Activated CD4-positive, alpha-beta memory T cell treated with anti-CD3 and anti-CD28 coated beads for 36 hours (primary cell): ENCODE data around the gene B4GALT2. TPM values are rescaled to one million over a fixed set of nuclear protein-coding genes. Genes with fewer than 3 reads are reported as not detected.

Experiments used
- CTCF ChIA-PET: fragments of 350-600 bp; sonication (Branson Sonifier 250); formaldehyde crosslinking; loops from one replicate; lab custom pipeline; 2021; ENCODE audit warnings: antibody characterized with exemption, inconsistent platforms; lab: Charles Lee
- POLR2A ChIA-PET: fragments of 350-600 bp; sonication (Branson Sonifier 250); formaldehyde crosslinking; loops from one replicate; lab custom pipeline; 2021; ENCODE audit warnings: antibody characterized with exemption; lab: Charles Lee
- DNase-seq: peaks from one replicate; pipeline ENCODE4 v3.0.0-alpha.2; 2020
- H3K27ac Mint-ChIP-seq: one replicate; pipeline ENCODE4 v1.8.0; 2021; ENCODE audit warnings: mixed read lengths
- H3K27me3 Mint-ChIP-seq: one replicate; pipeline ENCODE4 v1.8.0; 2021; ENCODE audit warnings: mixed read lengths
- H3K36me3 Mint-ChIP-seq: one replicate; pipeline ENCODE4 v1.8.0; 2021; ENCODE audit warnings: mixed read lengths
- H3K4me1 Mint-ChIP-seq: one replicate; pipeline ENCODE4 v1.8.0; 2021; ENCODE audit warnings: low read depth, mixed read lengths
- H3K4me3 Mint-ChIP-seq: one replicate; pipeline ENCODE4 v1.8.0; 2021; ENCODE audit warnings: mild to moderate bottlenecking, mixed read lengths
- H3K9me3 Mint-ChIP-seq: one replicate; pipeline ENCODE4 v1.8.0; 2021; ENCODE audit warnings: mixed read lengths
- intact Hi-C: fragments of 100-400 bp; cut with micrococcal nuclease; formaldehyde crosslinking; loops from one replicate; pipeline ENCODE4 v1.15.1; 2023
- total RNA-seq, 2 experiments: library from RNA; stranded (reverse); gene quantifications; one replicate each; pipeline ENCODE4 v1.2.3, GENCODE V29; 2021

B4GALT2 gene
- total RNA-seq, 2 experiments from 2014 or later: 26.1 TPM

DNA sequence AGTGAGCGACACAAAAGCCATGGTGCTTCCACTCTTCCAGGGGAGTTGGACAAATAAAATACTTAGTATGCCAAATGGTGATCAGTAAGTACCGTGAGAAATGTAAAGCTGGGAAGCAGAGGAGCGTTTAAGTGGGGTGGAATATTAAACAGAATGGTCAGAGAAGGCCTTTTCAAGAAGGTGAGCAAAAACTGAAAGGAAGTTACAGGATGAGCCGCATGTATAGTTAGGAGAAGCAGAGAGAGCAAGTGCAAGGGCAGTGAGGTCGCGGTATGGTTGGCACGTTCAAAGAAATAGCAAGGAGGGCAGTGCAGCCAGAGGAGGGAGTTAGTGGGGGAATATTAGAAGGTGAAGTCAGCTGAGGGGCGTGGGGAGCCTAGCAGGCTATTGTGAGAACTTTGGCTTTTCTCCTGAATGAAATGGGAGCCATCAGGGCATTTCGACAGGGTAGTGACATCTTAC lies 5.0 kb upstream of the B4GALT2 start:
- peaks cover 31% of the 10 kb centered on the region for H3K36me3 Mint-ChIP-seq
- peak overlapping the region; percentile 83 for H3K4me3 Mint-ChIP-seq
- peaks cover 63% of the 10 kb centered on the region for H3K4me1 Mint-ChIP-seq
- DNase-seq: no peak
- ChIA-PET CTCF (interaction anchor here (2.1 to 2.7 kb wide), 2 partner anchors 39 to 210 kb away, joined by 11 to 15 read pairs; no protein-coding TSS in a partner anchor), POLR2A (interaction anchor here (0.9 to 2.4 kb wide), 3 partner anchors 17 to 27 kb away, joined by 3 to 7 read pairs (median 7); partner anchors contain the start of gene IPO13)
- H3K9me3 Mint-ChIP-seq: no peaks in the 10 kb centered on the region
- H3K27me3 Mint-ChIP-seq: no peaks in the 10 kb centered on the region
- peak overlapping the region; percentile 89 for H3K27ac Mint-ChIP-seq
- intact Hi-C loops: loop anchor here (1.0 to 5.0 kb wide), 2 partner anchors 28 to 238 kb away; partner anchors contain the start of genes DMAP1 and IPO13

GRCh38 chr1:43974443-43975248 lies 4.4 kb upstream of the B4GALT2 start, which contains the start of gene ATP6V0B:
Gene ATP6V0B, plus strand, starts transcription at chr1:43974960. Its CDS starts 81 bp downstream, at chr1:43975041.
- Mint-ChIP-seq H3K4me3 (peak within 1 kb of the TSS; percentile 83), H3K27ac (peak within 1 kb of the TSS; percentile 89), H3K4me1 (peaks cover 57% of the 10 kb centered on the region), H3K27me3 (no peaks in the 10 kb centered on the region), H3K36me3 (peaks cover 31% of the 10 kb centered on the region), H3K9me3 (no peaks in the 10 kb centered on the region)
- intact Hi-C loops: loop anchor here (1.0 to 5.0 kb wide), 2 partner anchors 28 to 238 kb away; partner anchors contain the start of genes DMAP1 and IPO13
- DNase-seq: peak; percentile 98
- ChIA-PET POLR2A (interaction anchor here (0.6 to 2.4 kb wide), 6 partner anchors 14 to 756 kb away, joined by 3 to 7 read pairs (median 5); partner anchors contain the start of genes IPO13 and RNU5D-1), CTCF (interaction anchor here (0.8 to 2.7 kb wide), 5 partner anchors 10 to 211 kb away, joined by 3 to 15 read pairs (median 3); no protein-coding TSS in a partner anchor)

DNA sequence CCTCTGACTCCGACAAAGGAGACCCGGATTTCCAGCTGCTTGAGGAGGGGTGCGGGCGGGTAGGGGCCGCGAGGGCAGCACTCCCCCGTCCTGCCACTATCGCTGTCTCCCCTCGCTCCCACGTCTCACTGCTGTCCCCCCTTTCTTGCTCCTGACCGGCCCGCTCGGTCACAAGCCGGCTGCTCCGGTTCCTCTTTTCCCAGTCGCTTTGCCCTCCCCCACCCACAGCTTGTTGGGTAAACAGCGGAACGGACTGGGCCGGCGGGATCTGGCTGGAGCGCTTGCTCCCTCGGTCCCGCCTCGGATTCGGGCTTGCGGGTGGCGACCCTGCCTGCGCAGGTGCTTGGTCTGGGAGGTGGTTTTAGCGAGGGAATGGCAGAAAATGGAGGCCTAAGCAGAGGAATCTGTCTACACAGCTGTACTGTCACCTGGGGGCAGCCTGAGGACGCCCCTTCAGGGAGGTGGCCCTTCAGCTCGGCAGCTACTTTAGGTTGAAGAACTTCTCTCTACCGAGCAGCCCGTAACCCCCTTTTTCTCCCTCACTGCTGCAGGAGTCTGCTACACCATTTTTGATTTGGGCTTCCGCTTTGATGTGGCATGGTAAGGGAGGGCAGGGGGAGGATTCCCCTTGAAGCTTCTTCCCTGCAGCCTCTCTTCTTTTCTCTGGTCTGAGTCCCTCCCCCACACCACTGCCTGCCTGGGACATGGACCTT lies 3.6 kb upstream of the B4GALT2 start:
- peak; percentile 50 for DNase-seq
- Mint-ChIP-seq H3K4me3 (peak overlapping the region; percentile 83), H3K9me3 (no peaks in the 10 kb centered on the region), H3K27ac (peak overlapping the region; percentile 78), H3K27me3 (no peaks in the 10 kb centered on the region), H3K4me1 (peaks cover 61% of the 10 kb centered on the region), H3K36me3 (peaks cover 31% of the 10 kb centered on the region)
- POLR2A ChIA-PET: interaction anchor here (0.6 to 2.4 kb wide), 7 partner anchors 13 to 756 kb away, joined by 3 to 7 read pairs (median 4); partner anchors contain the start of genes IPO13, RNU5D-1 and SLC6A9
- intact Hi-C loops: no loop called here
- CTCF ChIA-PET: interaction anchor here (0.6 to 2.7 kb wide), 8 partner anchors 11 to 212 kb away, joined by 3 to 15 read pairs (median 4); partner anchors contain the start of gene IPO13

GRCh38 chr1:43976045-43976444 lies 3.0 kb upstream of the B4GALT2 start:
- Mint-ChIP-seq H3K4me3 (peak overlapping the region; percentile 83), H3K9me3 (no peaks in the 10 kb centered on the region), H3K36me3 (peaks cover 35% of the 10 kb centered on the region), H3K27ac (no peak overlapping the region), H3K27me3 (no peaks in the 10 kb centered on the region), H3K4me1 (peaks cover 60% of the 10 kb centered on the region)
- DNase-seq: no peak
- intact Hi-C loops: no loop called here
- POLR2A ChIA-PET: interaction anchor here (0.8 to 2.4 kb wide), 4 partner anchors 13 to 755 kb away, joined by 4 to 7 read pairs (median 5); partner anchors contain the start of genes IPO13, RNU5D-1 and SLC6A9
- CTCF ChIA-PET: interaction anchor here (0.6 to 2.7 kb wide), 7 partner anchors 12 to 212 kb away, joined by 3 to 15 read pairs (median 4); partner anchors contain the start of gene IPO13

DNA sequence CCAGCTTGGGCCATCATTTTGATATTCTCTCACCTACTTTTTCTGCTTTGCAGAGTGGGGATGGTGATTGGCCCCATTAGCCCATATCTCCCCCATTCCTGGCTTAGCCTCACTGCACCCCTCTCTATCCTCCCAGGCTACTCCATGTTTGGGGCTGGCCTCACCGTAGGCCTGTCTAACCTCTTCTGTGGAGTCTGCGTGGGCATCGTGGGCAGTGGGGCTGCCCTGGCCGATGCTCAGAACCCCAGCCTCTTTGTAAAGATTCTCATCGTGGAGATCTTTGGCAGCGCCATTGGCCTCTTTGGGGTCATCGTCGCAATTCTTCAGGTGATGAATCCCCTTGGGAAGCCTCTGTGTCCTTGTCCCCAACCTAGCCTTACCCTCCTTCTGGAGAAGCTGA lies 2.1 kb upstream of the B4GALT2 start:
- Mint-ChIP-seq H3K4me1 (peaks cover 57% of the 10 kb centered on the region), H3K9me3 (no peaks in the 10 kb centered on the region), H3K27ac (no peak overlapping the region), H3K27me3 (no peaks in the 10 kb centered on the region), H3K36me3 (peaks cover 35% of the 10 kb centered on the region), H3K4me3 (no peak overlapping the region)
- ChIA-PET POLR2A (no interaction called here), CTCF (interaction anchor here (1.4 kb wide), 1 partner anchor 28 kb away, joined by 5 read pairs; no protein-coding TSS in a partner anchor)
- no peak for DNase-seq
- intact Hi-C loops: no loop called here

DNA sequence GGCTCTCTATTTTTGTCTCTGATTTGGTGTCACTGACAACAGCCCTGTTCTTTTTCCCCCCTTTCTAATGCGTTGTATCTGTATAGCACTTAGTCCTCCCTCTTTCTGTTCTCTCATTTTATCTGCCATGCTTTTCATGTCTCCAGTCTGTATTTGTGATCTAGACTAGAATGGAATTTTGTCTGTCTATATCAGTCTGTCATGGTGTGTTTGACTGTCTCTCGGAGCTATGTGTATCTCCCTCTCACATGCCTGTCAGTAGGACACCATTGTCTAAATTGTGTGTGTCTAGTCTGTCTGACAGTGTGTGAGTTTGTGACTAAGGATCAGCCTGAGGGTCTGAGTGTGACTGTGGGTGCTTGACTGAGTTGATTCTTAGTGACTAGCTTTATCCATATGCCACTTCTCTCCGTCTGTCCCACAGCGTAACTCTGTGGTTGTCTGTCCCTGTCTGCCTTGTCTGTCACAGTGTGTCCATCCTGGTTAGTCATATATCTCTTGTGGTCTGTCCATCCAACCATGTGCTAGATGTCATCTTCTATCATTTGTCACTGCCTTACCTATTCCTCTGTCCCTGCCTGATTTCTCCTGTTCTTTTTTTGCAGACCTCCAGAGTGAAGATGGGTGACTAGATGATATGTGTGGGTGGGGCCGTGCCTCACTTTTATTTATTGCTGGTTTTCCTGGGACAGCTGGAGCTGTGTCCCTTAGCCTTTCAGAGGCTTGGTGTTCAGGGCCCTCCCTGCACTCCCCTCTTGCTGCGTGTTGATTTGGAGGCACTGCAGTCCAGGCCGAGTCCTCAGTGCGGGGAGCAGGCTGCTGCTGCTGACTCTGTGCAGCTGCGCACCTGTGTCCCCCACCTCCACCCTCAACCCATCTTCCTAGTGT lies 1.4 kb upstream of the B4GALT2 start:
- peak overlapping the region; percentile 75 for H3K4me3 Mint-ChIP-seq
- H3K27me3 Mint-ChIP-seq: no peaks in the 10 kb centered on the region
- H3K27ac Mint-ChIP-seq: no peak overlapping the region
- no peak for DNase-seq
- ChIA-PET CTCF (interaction anchor here (0.6 kb wide), 1 partner anchor 58 kb away, joined by 3 read pairs; no protein-coding TSS in a partner anchor), POLR2A (no interaction called here)
- peaks cover 28% of the 10 kb centered on the region for H3K36me3 Mint-ChIP-seq
- H3K9me3 Mint-ChIP-seq: no peaks in the 10 kb centered on the region
- intact Hi-C loops: no loop called here
- peaks cover 59% of the 10 kb centered on the region for H3K4me1 Mint-ChIP-seq

DNA sequence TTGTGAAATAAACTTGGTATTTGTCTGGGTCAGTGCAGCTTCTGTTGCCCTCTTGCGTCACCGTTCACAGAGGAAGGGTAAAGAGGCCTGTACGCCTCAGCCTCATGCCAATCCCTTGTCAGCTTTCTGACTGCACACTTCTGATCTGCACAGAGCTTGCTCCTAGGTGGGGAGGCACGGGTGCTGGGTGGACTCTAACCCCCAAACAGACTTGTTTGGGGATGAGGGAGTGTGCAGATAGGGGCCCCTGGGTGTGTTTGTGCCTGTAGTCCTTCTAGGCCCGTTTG lies 803 bp upstream of the B4GALT2 start:
- peaks cover 57% of the 10 kb centered on the region for H3K4me1 Mint-ChIP-seq
- H3K27ac Mint-ChIP-seq: no peak overlapping the region

GRCh38 chr1:43979261-43979527 lies 184 bp downstream of the B4GALT2 start:
- ChIA-PET POLR2A (no interaction called here), CTCF (no interaction called here)
- DNase-seq: no peak
- Mint-ChIP-seq H3K27ac (no peak overlapping the region), H3K4me3 (no peak overlapping the region), H3K9me3 (no peaks in the 10 kb centered on the region), H3K27me3 (no peaks in the 10 kb centered on the region), H3K4me1 (peaks cover 47% of the 10 kb centered on the region), H3K36me3 (peaks cover 26% of the 10 kb centered on the region)
- intact Hi-C loops: no loop called here

More for the DNA sequence above, 803 bp upstream of the B4GALT2 start:
- Mint-ChIP-seq H3K27me3 (no peaks in the 10 kb centered on the region), H3K9me3 (no peaks in the 10 kb centered on the region), H3K4me3 (peak overlapping the region; percentile 75), H3K36me3 (peaks cover 24% of the 10 kb centered on the region)
- CTCF ChIA-PET: no interaction called here
- intact Hi-C loops: no loop called here
- DNase-seq: no peak
- POLR2A ChIA-PET: no interaction called here

DNA sequence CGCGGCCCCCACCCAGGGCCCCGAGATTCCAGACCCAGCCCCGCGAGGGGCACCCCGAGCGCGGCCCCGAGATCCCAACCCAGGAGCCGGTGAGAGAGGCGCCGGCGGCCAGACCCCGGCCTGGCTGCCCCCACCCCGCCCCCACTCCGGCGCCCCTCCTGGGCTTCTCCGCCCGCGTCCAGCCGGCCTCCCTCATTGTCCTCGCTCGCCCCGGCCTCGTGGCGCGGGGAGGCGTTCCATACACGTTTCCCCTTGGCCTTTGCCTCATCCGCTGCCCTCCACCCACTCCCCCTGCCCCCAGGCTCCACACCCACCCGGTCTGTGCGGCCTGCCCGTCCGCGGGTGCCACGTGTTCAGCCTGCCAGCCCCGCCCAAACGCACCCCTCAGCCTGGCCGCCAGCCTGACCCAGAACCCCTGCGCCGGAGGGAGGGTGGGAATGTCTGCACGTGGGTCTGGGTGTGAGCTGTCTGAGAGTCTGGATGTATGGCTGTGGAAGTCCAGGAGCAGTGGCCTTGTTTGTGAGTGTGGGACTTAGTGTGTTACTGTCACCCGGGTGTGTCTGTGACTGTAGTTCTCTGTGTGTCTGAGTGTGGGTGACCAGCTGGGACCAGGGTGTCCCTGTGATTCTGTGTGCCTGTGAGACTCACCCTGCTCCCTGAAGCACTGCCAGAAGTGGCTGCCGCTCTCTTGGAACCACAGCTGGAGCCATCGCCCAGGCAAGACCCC lies 681 bp downstream of the B4GALT2 start:
- Mint-ChIP-seq H3K36me3 (peaks cover 29% of the 10 kb centered on the region), H3K27ac (no peak overlapping the region), H3K4me1 (peaks cover 46% of the 10 kb centered on the region), H3K4me3 (peak overlapping the region; percentile 88), H3K9me3 (no peaks in the 10 kb centered on the region), H3K27me3 (no peaks in the 10 kb centered on the region)
- intact Hi-C loops: no loop called here
- ChIA-PET CTCF (no interaction called here), POLR2A (interaction anchor here (0.9 kb wide), 1 partner anchor 32 kb away, joined by 3 read pairs; the partner anchor contains the start of gene IPO13)
- peak; percentile 46 for DNase-seq

- Mint-ChIP-seq H3K27me3 (no peaks in the 10 kb centered on the region), H3K36me3 (peaks cover 31% of the 10 kb centered on the region), H3K4me1 (peaks cover 45% of the 10 kb centered on the region), H3K27ac (no peak overlapping the region), H3K4me3 (peak overlapping the region; percentile 88), H3K9me3 (no peaks in the 10 kb centered on the region)
- intact Hi-C loops: no loop called here
- ChIA-PET CTCF (no interaction called here), POLR2A (interaction anchor here (0.9 kb wide), 1 partner anchor 33 kb away, joined by 3 read pairs; the partner anchor contains the start of gene IPO13)
- no peak for DNase-seq
These were observed 1.5 kb downstream of the B4GALT2 start for GRCh38 chr1:43980255-43981134.
